Measurements from ENCODE around the gene PRDX5. TPM values are rescaled to one million over a fixed set of nuclear protein-coding genes. Genes with fewer than 3 reads are reported as not detected.
A peak's percentile ranks its signal among the peaks of the same experiment; 100 is the strongest.

PRDX5 gene
- total RNA-seq, 1 experiment from 2014 or later: 228 TPM

DNA sequence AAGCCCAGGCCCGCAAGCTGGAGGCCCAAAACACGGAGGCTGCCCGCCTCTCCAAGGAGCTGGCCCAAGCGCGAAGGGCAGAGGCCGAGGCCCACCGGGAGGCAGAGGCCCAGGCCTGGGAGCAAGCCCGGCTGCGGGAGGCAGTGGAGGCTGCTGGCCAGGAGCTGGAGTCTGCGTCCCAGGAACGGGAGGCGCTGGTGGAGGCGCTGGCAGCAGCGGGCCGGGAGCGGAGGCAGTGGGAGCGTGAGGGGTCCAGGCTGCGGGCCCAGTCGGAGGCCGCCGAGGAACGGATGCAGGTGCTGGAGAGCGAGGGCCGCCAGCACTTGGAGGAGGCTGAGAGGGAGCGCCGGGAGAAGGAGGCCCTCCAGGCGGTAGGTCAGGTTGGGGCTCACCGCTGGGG lies 26.9 kb downstream of the PRDX5 start:
- WGBS (ENCODE audit: extremely low coverage, insufficient read length, low lambda C conversion rate): no CpG with 5 or more reads among the region's 28 CpGs
- no peak overlapping the region; the same call in 1 of the 2 replicates for H2BK15ac ChIP-seq (ENCODE audit: low read depth, low read length)
- H3K4me3 Mint-ChIP-seq: no peak overlapping the region
- H3K27me3 ChIP-seq (ENCODE audit: insufficient read depth, low read length): no peaks in the 10 kb centered on the region
- H3K27ac ChIP-seq (ENCODE audit: insufficient read length, low read depth, low read length): no peak overlapping the region
- H3K36me3 Mint-ChIP-seq (ENCODE audit: insufficient read depth in 1 of 3, low read depth in 3 of 3): 0 out of 7 replicates have a peak, but pooled peaks cover 0 to 2% (median 0%) of the 10 kb centered on the region in 3 experiments
- H4K20me1 ChIP-seq (ENCODE audit: control insufficient read depth, insufficient read depth, insufficient read length): peaks cover 3% of the 10 kb centered on the region
- H3K79me2 ChIP-seq (ENCODE audit: insufficient read depth, low read length): no peaks in the 10 kb centered on the region
- H2BK5ac ChIP-seq (ENCODE audit: insufficient read length, low read length): no peak overlapping the region
- no peak overlapping the region for H4K91ac ChIP-seq (ENCODE audit: insufficient read length, low read depth, low read length)
- no peak overlapping the region for H3T11ph ChIP-seq (ENCODE audit: low read length)
- no peak overlapping the region for H3K27ac Mint-ChIP-seq
- no peak overlapping the region for H2BK12ac ChIP-seq (ENCODE audit: insufficient read length, low read depth, low read length)
- H2BK20ac ChIP-seq (ENCODE audit: low read depth, low read length, poor library complexity, severe bottlenecking): no peak overlapping the region
- TF ChIP-seq, protein P1, sequence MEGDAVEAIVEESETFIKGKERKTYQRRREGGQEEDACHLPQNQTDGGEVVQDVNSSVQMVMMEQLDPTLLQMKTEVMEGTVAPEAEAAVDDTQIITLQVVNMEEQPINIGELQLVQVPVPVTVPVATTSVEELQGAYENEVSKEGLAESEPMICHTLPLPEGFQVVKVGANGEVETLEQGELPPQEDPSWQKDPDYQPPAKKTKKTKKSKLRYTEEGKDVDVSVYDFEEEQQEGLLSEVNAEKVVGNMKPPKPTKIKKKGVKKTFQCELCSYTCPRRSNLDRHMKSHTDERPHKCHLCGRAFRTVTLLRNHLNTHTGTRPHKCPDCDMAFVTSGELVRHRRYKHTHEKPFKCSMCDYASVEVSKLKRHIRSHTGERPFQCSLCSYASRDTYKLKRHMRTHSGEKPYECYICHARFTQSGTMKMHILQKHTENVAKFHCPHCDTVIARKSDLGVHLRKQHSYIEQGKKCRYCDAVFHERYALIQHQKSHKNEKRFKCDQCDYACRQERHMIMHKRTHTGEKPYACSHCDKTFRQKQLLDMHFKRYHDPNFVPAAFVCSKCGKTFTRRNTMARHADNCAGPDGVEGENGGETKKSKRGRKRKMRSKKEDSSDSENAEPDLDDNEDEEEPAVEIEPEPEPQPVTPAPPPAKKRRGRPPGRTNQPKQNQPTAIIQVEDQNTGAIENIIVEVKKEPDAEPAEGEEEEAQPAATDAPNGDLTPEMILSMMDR (conservative IDR thresholded peaks at IDR 0.05): no peak
- H3K27me3 Mint-ChIP-seq (ENCODE audit: low read depth): peaks cover 11% of the 10 kb centered on the region
- H4K5ac ChIP-seq (ENCODE audit: insufficient read length, low read depth, low read length): no peak overlapping the region
- no peak overlapping the region for H3K18ac ChIP-seq (ENCODE audit: insufficient read length, low read depth, low read length)
- H3K4me1 ChIP-seq (ENCODE audit: insufficient read depth, low read length): peaks cover 2% of the 10 kb centered on the region; the same call in 1 of the 2 replicates
- no peak overlapping the region for H4K8ac ChIP-seq (replicated peaks; ENCODE audit: insufficient read length, low read depth, low read length)
- no peak overlapping the region for H3K14ac ChIP-seq (ENCODE audit: insufficient read depth, low read length)
- peaks cover 17% of the 10 kb centered on the region for H3K23me2 ChIP-seq (ENCODE audit: insufficient read length, low read depth, low read length, poor library complexity, severe bottlenecking)
- DNase-seq: peak; percentile 29
- H3K9me3 Mint-ChIP-seq: no peaks in the 10 kb centered on the region
- no peak overlapping the region for H2BK120ac ChIP-seq (ENCODE audit: low read depth, low read length, poor library complexity, severe bottlenecking)
- H3K79me1 ChIP-seq (ENCODE audit: insufficient read depth, low read depth, low read length, poor library complexity, severe bottlenecking): no peaks in the 10 kb centered on the region
- H3K4me2 ChIP-seq (ENCODE audit: insufficient read depth, insufficient read length, low read length): no peak overlapping the region
- no peaks in the 10 kb centered on the region for H3K9me3 ChIP-seq (ENCODE audit: control insufficient read depth, low read depth, low read length)
- H2AFZ ChIP-seq (ENCODE audit: low read length): no peak overlapping the region
- no peak overlapping the region for H3K9ac ChIP-seq (ENCODE audit: extremely low read depth, insufficient read length, low read length)
- H3K4me1 Mint-ChIP-seq: peaks cover 9 to 38% of the 10 kb centered on the region in 2 experiments
- H2AK5ac ChIP-seq (ENCODE audit: insufficient read length, low read length): no peak overlapping the region
- no peak overlapping the region for H3K56ac ChIP-seq (ENCODE audit: insufficient read length, low read depth, low read length)
- no peak overlapping the region for H3K23ac ChIP-seq (ENCODE audit: insufficient read length, low read depth, low read length)
- no peak overlapping the region for H3K4ac ChIP-seq (ENCODE audit: low read depth, low read length)
